ENCODE data around the gene SMG7.

DNA sequence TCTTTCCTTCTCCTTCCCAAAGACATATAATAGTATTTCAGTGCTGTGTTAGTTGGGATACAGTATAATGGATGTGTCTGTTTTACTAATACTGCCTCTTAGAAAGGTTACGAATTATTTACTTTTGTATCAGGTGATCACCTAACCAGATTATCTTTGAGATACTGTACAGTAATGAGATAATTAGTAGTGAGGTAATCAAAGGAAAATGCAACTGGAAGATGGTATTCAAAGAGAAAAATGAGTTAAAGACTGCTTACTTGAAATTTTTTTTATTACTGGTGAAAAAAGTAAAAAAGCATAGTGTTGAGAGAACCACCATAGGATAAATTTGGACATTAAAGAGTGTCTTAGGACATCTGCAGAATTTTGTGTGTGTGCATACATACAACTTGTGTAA is 10.9 kb downstream of the SMG7 start:
- TF ChIP-seq NFIC (IDR thresholded peaks at IDR 0.05; ENCODE audit: low read depth, low read length), result no peak
- TF ChIP-seq EP300 (IDR thresholded peaks at IDR 0.05; ENCODE audit: borderline replicate concordance in 1 of 2, control insufficient read depth in 1 of 2, low read depth in 2 of 2, low read length in 2 of 2), result no peak
- TF ChIP-seq MAX (IDR thresholded peaks at IDR 0.05; ENCODE audit: low read depth, low read length), result no peak
- no peak for TF ChIP-seq FOXM1 (IDR thresholded peaks at IDR 0.05; ENCODE audit: low read depth, low read length)
- TF ChIP-seq RAD21 (IDR thresholded peaks at IDR 0.05; ENCODE audit: insufficient read depth, low read depth, low read length), result no peak
- TF ChIP-seq, protein P1, sequence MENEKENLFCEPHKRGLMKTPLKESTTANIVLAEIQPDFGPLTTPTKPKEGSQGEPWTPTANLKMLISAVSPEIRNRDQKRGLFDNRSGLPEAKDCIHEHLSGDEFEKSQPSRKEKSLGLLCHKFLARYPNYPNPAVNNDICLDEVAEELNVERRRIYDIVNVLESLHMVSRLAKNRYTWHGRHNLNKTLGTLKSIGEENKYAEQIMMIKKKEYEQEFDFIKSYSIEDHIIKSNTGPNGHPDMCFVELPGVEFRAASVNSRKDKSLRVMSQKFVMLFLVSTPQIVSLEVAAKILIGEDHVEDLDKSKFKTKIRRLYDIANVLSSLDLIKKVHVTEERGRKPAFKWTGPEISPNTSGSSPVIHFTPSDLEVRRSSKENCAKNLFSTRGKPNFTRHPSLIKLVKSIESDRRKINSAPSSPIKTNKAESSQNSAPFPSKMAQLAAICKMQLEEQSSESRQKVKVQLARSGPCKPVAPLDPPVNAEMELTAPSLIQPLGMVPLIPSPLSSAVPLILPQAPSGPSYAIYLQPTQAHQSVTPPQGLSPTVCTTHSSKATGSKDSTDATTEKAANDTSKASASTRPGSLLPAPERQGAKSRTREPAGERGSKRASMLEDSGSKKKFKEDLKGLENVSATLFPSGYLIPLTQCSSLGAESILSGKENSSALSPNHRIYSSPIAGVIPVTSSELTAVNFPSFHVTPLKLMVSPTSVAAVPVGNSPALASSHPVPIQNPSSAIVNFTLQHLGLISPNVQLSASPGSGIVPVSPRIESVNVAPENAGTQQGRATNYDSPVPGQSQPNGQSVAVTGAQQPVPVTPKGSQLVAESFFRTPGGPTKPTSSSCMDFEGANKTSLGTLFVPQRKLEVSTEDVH (IDR thresholded peaks at IDR 0.05; ENCODE audit: low read depth, partially characterized antibody), result no peak
- TF ChIP-seq NFYB (IDR thresholded peaks at IDR 0.05; ENCODE audit: insufficient read depth, low read depth, low read length), result no peak
- no peak for TF ChIP-seq NR2C2 (IDR thresholded peaks at IDR 0.05; ENCODE audit: borderline replicate concordance, control insufficient read depth, insufficient read length, low read depth)
- no peak for TF ChIP-seq EZH2 (IDR thresholded peaks at IDR 0.05; ENCODE audit: borderline replicate concordance, control insufficient read depth, low read depth, low read length)

All from GM12878 (cell line).